ENCODE measurements around the gene SLC5A11. TPM values are rescaled to one million over a fixed set of nuclear protein-coding genes. Genes with fewer than 3 reads are reported as not detected.

Gene SLC5A11
- total RNA-seq, 1 experiment from 2014 or later = 0.51 TPM

DNA sequence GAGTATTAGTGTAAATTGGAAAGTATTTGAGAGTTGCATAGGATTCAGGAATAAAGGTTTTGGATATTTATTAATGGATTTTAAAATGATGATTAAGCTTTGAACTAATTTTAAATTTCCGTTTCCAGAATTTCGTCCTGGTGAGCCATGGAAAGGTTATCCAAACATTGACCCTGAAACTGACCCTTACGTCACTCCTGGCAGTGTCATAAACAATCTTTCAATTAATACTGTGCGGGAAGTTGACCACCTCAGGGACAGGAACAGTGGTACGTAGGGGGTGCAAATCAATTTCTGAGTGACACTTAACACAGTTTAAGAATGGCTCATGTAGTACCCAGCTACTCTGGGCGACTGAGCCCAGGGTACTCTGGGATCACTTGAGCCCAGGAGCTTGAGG is 29.1 kb upstream of the SLC5A11 start:
- intact Hi-C loops (cut with micrococcal nuclease) = no loop called here
- peaks cover 30% of the 10 kb centered on the region for H3K36me3 ChIP-seq (ENCODE audit: low read depth, low read length)

DNA sequence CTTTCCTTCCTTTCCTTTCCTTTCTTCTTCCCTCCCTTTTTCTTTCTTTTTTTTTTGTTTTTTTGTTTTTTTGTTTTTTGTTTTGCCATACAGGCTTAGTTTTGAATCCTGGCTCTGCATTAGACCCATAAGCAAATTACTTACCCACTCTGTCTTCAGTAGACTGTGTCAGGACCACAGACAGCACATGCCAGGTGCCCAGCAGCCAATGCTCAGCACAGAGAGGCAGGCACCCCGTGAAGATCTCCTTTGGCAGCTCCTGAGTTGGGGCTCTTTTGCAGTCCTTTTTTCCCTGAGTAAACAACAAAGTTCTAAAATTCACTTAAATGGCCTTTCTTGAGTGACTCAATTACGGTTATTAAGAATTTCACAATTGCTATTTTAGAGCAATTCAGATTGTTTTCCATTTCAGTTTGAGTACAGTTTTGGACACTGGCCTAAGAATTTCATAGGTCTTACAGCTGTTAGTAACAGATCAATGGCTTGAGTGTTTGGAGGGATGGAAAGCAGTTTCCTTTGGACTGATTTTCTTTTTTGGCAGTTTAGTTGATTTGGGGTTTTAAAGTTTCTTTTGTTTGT is 26.2 kb upstream of the SLC5A11 start:
- H2AFZ ChIP-seq (ENCODE audit: low read length) = no peak overlapping the region
- H3K9me2 ChIP-seq (replicated peaks; ENCODE audit: low read length) = no peaks in the 10 kb centered on the region
- H3K27me3 ChIP-seq (ENCODE audit: low read length) = no peaks in the 10 kb centered on the region
- CTCF ChIA-PET = no interaction called here
- no TSS peak for BruUV-seq (replicated peaks)
- no peaks in the 10 kb centered on the region for H3K79me2 ChIP-seq (ENCODE audit: low read length)
- ATAC-seq (no peak), DNase-seq (no peak)
- no peak overlapping the region for H3K9ac ChIP-seq (ENCODE audit: low read length)
- peaks cover 25% of the 10 kb centered on the region for H3K36me3 ChIP-seq (ENCODE audit: low read depth, low read length)
- POLR2A ChIA-PET (ENCODE audit: unreplicated experiment) = no interaction called here
- no peak for TF ChIP-seq EZH2phosphoT487 (IDR thresholded peaks at IDR 0.05; ENCODE audit: borderline replicate concordance, low read length)
- TF ChIP-seq, protein P1, sequence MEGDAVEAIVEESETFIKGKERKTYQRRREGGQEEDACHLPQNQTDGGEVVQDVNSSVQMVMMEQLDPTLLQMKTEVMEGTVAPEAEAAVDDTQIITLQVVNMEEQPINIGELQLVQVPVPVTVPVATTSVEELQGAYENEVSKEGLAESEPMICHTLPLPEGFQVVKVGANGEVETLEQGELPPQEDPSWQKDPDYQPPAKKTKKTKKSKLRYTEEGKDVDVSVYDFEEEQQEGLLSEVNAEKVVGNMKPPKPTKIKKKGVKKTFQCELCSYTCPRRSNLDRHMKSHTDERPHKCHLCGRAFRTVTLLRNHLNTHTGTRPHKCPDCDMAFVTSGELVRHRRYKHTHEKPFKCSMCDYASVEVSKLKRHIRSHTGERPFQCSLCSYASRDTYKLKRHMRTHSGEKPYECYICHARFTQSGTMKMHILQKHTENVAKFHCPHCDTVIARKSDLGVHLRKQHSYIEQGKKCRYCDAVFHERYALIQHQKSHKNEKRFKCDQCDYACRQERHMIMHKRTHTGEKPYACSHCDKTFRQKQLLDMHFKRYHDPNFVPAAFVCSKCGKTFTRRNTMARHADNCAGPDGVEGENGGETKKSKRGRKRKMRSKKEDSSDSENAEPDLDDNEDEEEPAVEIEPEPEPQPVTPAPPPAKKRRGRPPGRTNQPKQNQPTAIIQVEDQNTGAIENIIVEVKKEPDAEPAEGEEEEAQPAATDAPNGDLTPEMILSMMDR (conservative IDR thresholded peaks at IDR 0.05; ENCODE audit: low read depth, low read length) = no peak
- no peak for TF ChIP-seq EZH2 (IDR thresholded peaks at IDR 0.05; ENCODE audit: low read length, unreplicated experiment)
- no peak overlapping the region for H3K4me3 ChIP-seq (ENCODE audit: low read length)
- no peaks in the 10 kb centered on the region for H3F3A ChIP-seq (ENCODE audit: low read length, unreplicated experiment)
- intact Hi-C loops (cut with micrococcal nuclease) = no loop called here
- H3K9me3 ChIP-seq (ENCODE audit: low read length) = no peaks in the 10 kb centered on the region
- H3K4me2 ChIP-seq (ENCODE audit: low read length) = no peak overlapping the region
- H4K20me1 ChIP-seq (ENCODE audit: low read length) = no peaks in the 10 kb centered on the region
- H3K4me1 ChIP-seq (ENCODE audit: insufficient read depth, low read length) = no peaks in the 10 kb centered on the region
- no peak overlapping the region for H3K27ac ChIP-seq (ENCODE audit: low read length)

More for the DNA sequence above, 29.1 kb upstream of the SLC5A11 start:
- no peaks in the 10 kb centered on the region for H3F3A ChIP-seq (ENCODE audit: low read length, unreplicated experiment)
- no peaks in the 10 kb centered on the region for H4K20me1 ChIP-seq (ENCODE audit: low read length)
- no peaks in the 10 kb centered on the region for H3K9me3 ChIP-seq (ENCODE audit: low read length)
- H3K4me3 ChIP-seq (ENCODE audit: low read length) = no peak overlapping the region
- ChIA-PET CTCF (no interaction called here), POLR2A (ENCODE audit: unreplicated experiment) (no interaction called here)
- H2AFZ ChIP-seq (ENCODE audit: low read length) = no peak overlapping the region
- BruUV-seq (replicated peaks) = no TSS peak
- H3K4me2 ChIP-seq (ENCODE audit: low read length) = no peak overlapping the region
- no peaks in the 10 kb centered on the region for H3K27me3 ChIP-seq (ENCODE audit: low read length)
- H3K9ac ChIP-seq (ENCODE audit: low read length) = no peak overlapping the region
- H3K4me1 ChIP-seq (ENCODE audit: insufficient read depth, low read length) = no peaks in the 10 kb centered on the region
- H3K9me2 ChIP-seq (replicated peaks; ENCODE audit: low read length) = no peaks in the 10 kb centered on the region
- no peaks in the 10 kb centered on the region for H3K79me2 ChIP-seq (ENCODE audit: low read length)
- ATAC-seq (no peak), DNase-seq (no peak)
- no peak for TF ChIP-seq EZH2 (IDR thresholded peaks at IDR 0.05; ENCODE audit: low read length, unreplicated experiment)
- TF ChIP-seq, protein P1 (conservative IDR thresholded peaks at IDR 0.05; ENCODE audit: low read depth, low read length) = no peak
- no peak overlapping the region for H3K27ac ChIP-seq (ENCODE audit: low read length)

DNA sequence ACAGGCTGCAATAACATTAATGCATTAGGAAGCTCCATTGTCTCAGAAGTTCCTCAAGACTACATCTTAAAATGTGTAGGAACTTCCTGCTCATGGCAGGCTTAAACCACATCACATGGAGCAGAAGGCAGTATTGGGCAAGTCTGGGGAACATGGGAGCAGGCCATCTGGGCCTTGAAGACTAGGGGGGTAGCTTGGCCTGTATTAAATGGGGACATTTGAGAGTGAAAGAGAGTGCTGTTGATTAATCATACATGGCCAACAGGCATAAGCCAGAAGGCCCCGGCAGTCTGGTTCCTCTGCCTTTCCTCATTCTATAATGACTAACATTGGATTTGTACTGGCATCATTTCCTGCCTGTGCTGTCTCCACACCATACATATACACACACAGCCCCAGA is 25.2 kb upstream of the SLC5A11 start:
- H2AFZ ChIP-seq (ENCODE audit: low read length) = no peak overlapping the region
- DNase-seq (no peak), ATAC-seq (no peak)
- H3K4me2 ChIP-seq (ENCODE audit: low read length) = no peak overlapping the region
- no peaks in the 10 kb centered on the region for H3K9me2 ChIP-seq (replicated peaks; ENCODE audit: low read length)
- H3F3A ChIP-seq (ENCODE audit: low read length, unreplicated experiment) = no peaks in the 10 kb centered on the region
- TF ChIP-seq, protein P1 (conservative IDR thresholded peaks at IDR 0.05; ENCODE audit: low read depth, low read length) = no peak
- no peak for TF ChIP-seq EZH2phosphoT487 (IDR thresholded peaks at IDR 0.05; ENCODE audit: borderline replicate concordance, low read length)
- TF ChIP-seq EZH2 (IDR thresholded peaks at IDR 0.05; ENCODE audit: low read length, unreplicated experiment) = no peak
- no peak overlapping the region for H3K9ac ChIP-seq (ENCODE audit: low read length)
- intact Hi-C loops (cut with micrococcal nuclease) = no loop called here
- no peaks in the 10 kb centered on the region for H4K20me1 ChIP-seq (ENCODE audit: low read length)
- no peaks in the 10 kb centered on the region for H3K79me2 ChIP-seq (ENCODE audit: low read length)
- POLR2A ChIA-PET (ENCODE audit: unreplicated experiment) = no interaction called here
- H3K27ac ChIP-seq (ENCODE audit: low read length) = no peak overlapping the region
- no peak overlapping the region for H3K4me3 ChIP-seq (ENCODE audit: low read length)
- peaks cover 17% of the 10 kb centered on the region for H3K36me3 ChIP-seq (ENCODE audit: low read depth, low read length)
- CTCF ChIA-PET = no interaction called here
- no TSS peak for BruUV-seq (replicated peaks)
- no peaks in the 10 kb centered on the region for H3K4me1 ChIP-seq (ENCODE audit: insufficient read depth, low read length)
- H3K27me3 ChIP-seq (ENCODE audit: low read length) = no peaks in the 10 kb centered on the region
- H3K9me3 ChIP-seq (ENCODE audit: low read length) = no peaks in the 10 kb centered on the region
